ENCODE results near the gene RGSL1.

Gene RGSL1

GRCh38 chr1:182607566-182607965 lies 157.6 kb downstream of the RGSL1 start:
- WGBS (ENCODE audit: insufficient coverage) = 92% methylated on average over 1 of the region's 1 CpG
- Histone ChIP-seq H3K27me3 (replicated peaks in 2 of 5; ENCODE audit: control insufficient read depth in 4 of 5, insufficient read depth in 5 of 5, low read length in 4 of 5) (peaks cover 0 to 27% (median 16%) of the 10 kb centered on the region in 5 experiments), H3K27ac (ENCODE audit: insufficient read depth in 1 of 2, low read depth in 1 of 2, low read length in 2 of 2, poor library complexity in 1 of 2, severe bottlenecking in 2 of 2) (no peak overlapping the region), H3K4me3 (ENCODE audit: control insufficient read depth in 1 of 7, extremely low read depth in 1 of 7, insufficient read depth in 4 of 7, low read depth in 2 of 7, low read length in 6 of 7) (no peak overlapping the region), H3K36me3 (ENCODE audit: control insufficient read depth in 4 of 4, insufficient read depth in 4 of 4, low read length in 3 of 4) (no peaks in the 10 kb centered on the region), H3K9me3 (ENCODE audit: control extremely low read depth in 1 of 5, control insufficient read depth in 4 of 5, insufficient read depth in 2 of 5, low read depth in 1 of 5, low read length in 4 of 5) (no peaks in the 10 kb centered on the region), H3K4me1 (ENCODE audit: control extremely low read depth in 1 of 4, control insufficient read depth in 4 of 4, insufficient read depth in 4 of 4, low read length in 3 of 4) (peaks cover 0 to 16% (median 11%) of the 10 kb centered on the region in 4 experiments)
- no peak for DNase-seq
- ChIA-PET CTCF (interaction anchor here (1.6 to 17.7 kb wide), 5 partner anchors 3 to 180 kb away, joined by 6 to 525 read pairs (median 157); partner anchors contain the start of genes NPL and RGS16), POLR2A (no interaction called here)

DNA sequence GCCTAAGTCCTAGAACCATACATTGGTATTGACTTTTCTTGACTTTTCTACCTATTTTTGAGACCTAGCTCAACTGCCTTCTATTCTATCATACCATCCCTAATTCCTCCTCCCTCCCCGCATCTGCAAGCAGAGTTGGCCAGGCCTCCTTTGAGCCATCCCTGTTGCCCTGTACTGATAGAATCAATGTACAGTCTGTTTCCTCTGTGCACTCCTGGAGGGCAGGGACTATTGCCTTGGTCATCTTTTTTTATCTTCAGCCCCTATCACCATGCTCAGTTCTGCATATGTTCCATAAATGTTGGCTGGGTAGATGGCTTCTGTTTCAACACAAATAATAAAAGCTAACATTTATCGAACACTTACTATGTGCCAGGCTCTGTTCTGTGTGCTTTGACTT lies 158.3 kb downstream of the RGSL1 start:
- CTCF ChIA-PET = interaction anchor here (0.6 to 17.7 kb wide), 5 partner anchors 3 to 522 kb away, joined by 3 to 525 read pairs (median 157); partner anchors contain the start of genes NPL and RGS16
- 100% methylated on average over 1 of the region's 2 CpGs for WGBS (ENCODE audit: insufficient coverage)
- POLR2A ChIA-PET = no interaction called here

GRCh38 chr1:182608845-182609610 lies 159.1 kb downstream of the RGSL1 start:
- WGBS (ENCODE audit: insufficient coverage) = 99% methylated on average over 8 of the region's 9 CpGs
- no peak for DNase-seq
- Histone ChIP-seq H3K27me3 (replicated peaks in 2 of 5; ENCODE audit: control insufficient read depth in 4 of 5, insufficient read depth in 5 of 5, low read length in 4 of 5) (peaks cover 3 to 33% (median 14%) of the 10 kb centered on the region in 5 experiments), H3K4me1 (ENCODE audit: control extremely low read depth in 1 of 4, control insufficient read depth in 4 of 4, insufficient read depth in 4 of 4, low read length in 3 of 4) (peaks cover 0 to 14% (median 9%) of the 10 kb centered on the region in 4 experiments), H3K36me3 (ENCODE audit: control insufficient read depth in 4 of 4, insufficient read depth in 4 of 4, low read length in 3 of 4) (no peaks in the 10 kb centered on the region), H3K4me3 (ENCODE audit: control insufficient read depth in 1 of 7, extremely low read depth in 1 of 7, insufficient read depth in 4 of 7, low read depth in 2 of 7, low read length in 6 of 7) (no peak overlapping the region), H3K9me3 (ENCODE audit: control extremely low read depth in 1 of 5, control insufficient read depth in 4 of 5, insufficient read depth in 2 of 5, low read depth in 1 of 5, low read length in 4 of 5) (no peaks in the 10 kb centered on the region), H3K27ac (ENCODE audit: insufficient read depth in 1 of 2, low read depth in 1 of 2, low read length in 2 of 2, poor library complexity in 1 of 2, severe bottlenecking in 2 of 2) (no peak overlapping the region)
- ChIA-PET POLR2A (no interaction called here), CTCF (interaction anchor here (1.0 to 17.7 kb wide), 3 partner anchors 8 to 178 kb away, joined by 3 to 525 read pairs (median 157); partner anchors contain the start of genes NPL and RGS16)

More for the DNA sequence above, 158.3 kb downstream of the RGSL1 start:
- H3K27me3 ChIP-seq (replicated peaks in 2 of 5; ENCODE audit: control insufficient read depth in 4 of 5, insufficient read depth in 5 of 5, low read length in 4 of 5) = peaks cover 0 to 30% (median 14%) of the 10 kb centered on the region in 5 experiments
- no peak overlapping the region for H3K4me3 ChIP-seq (ENCODE audit: control insufficient read depth in 1 of 7, extremely low read depth in 1 of 7, insufficient read depth in 4 of 7, low read depth in 2 of 7, low read length in 6 of 7)
- H3K4me1 ChIP-seq (ENCODE audit: control extremely low read depth in 1 of 4, control insufficient read depth in 4 of 4, insufficient read depth in 4 of 4, low read length in 3 of 4) = peaks cover 0 to 16% (median 11%) of the 10 kb centered on the region in 4 experiments
- H3K36me3 ChIP-seq (ENCODE audit: control insufficient read depth in 4 of 4, insufficient read depth in 4 of 4, low read length in 3 of 4) = no peaks in the 10 kb centered on the region
- H3K27ac ChIP-seq (ENCODE audit: insufficient read depth in 1 of 2, low read depth in 1 of 2, low read length in 2 of 2, poor library complexity in 1 of 2, severe bottlenecking in 2 of 2) = no peak overlapping the region
- no peak for DNase-seq
- H3K9me3 ChIP-seq (ENCODE audit: control extremely low read depth in 1 of 5, control insufficient read depth in 4 of 5, insufficient read depth in 2 of 5, low read depth in 1 of 5, low read length in 4 of 5) = no peaks in the 10 kb centered on the region
